ENCODE results near the gene GGTA1.
A peak's percentile ranks its signal among the peaks of the same experiment; 100 is the strongest.

GGTA1 gene

DNA sequence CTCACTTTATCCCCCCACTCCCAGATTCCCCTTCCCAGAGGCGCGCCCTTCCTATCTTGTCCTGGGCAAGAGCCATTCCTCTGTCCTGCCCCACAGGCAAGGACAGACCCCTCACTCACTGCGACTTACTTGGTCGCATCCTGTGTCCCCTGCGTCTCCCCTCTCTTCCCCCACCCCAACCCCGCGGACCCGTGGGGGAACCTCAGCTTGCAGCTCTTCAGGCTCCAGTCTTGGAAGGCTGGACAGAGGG lies 542 bp downstream of the GGTA1 start:
- Histone ChIP-seq H3K4me3 (ENCODE audit: low read depth, low read length, poor library complexity, severe bottlenecking) (no peak overlapping the region), H3K9me3 (ENCODE audit: low read length) (no peaks in the 10 kb centered on the region), H2AFZ (ENCODE audit: low read length) (no peak overlapping the region), H3K9me2 (ENCODE audit: low read depth, low read length) (no peaks in the 10 kb centered on the region), H3F3A (ENCODE audit: insufficient read depth, low read length) (no peaks in the 10 kb centered on the region), H3K36me3 (ENCODE audit: insufficient read depth, low read length) (no peaks in the 10 kb centered on the region), H3K4me2 (ENCODE audit: low read length) (no peak overlapping the region), H3K27ac (ENCODE audit: low read depth, low read length, poor library complexity, severe bottlenecking) (no peak overlapping the region), H3K79me2 (ENCODE audit: insufficient read depth, low read length) (no peaks in the 10 kb centered on the region), H3K9ac (ENCODE audit: low read length) (no peak overlapping the region), H3K27me3 (ENCODE audit: insufficient read depth, low read length) (peaks cover 16% of the 10 kb centered on the region; the same call in 1 of the 2 replicates), H3K4me1 (ENCODE audit: insufficient read depth, low read length, severe bottlenecking) (no peaks in the 10 kb centered on the region), H4K20me1 (ENCODE audit: insufficient read depth, low read length) (no peaks in the 10 kb centered on the region)
- no peak for TF ChIP-seq EZH2 (IDR thresholded peaks at IDR 0.05; ENCODE audit: borderline replicate concordance, low read length)

DNA sequence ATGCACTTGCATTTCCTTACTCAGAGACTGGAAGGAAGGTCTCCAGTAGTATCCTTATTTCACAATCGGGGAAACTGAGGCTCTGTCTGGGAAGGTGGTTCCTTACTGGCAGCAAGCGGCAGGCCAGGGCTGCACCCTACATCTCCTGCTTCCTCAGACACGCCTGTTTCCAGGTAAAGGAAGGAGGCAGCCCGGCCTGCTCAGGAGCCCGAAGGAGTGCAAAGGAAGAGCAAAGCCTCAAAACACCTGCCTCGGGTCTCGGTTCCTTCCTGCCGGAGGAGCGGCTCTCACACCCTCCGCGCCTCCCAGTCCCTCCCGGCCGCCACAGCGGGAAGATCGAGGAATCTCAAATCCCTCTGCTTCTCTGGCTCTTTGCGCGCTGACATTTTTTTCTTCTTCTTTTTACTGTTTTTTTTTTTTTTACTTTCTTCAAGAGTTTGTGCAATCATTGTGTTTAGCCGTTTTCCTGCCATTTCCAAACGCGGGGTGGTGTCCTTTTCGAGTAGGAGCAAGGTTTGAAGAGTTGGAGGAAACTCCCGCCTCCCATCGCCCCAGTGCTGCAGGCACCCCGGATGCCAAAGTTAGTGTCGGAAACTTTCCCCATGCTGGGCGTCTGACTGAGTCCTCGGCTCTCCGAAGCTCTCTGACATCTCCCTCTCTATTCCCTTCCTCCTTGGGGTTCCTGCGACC lies 1.0 kb downstream of the GGTA1 start:
- H3K27ac ChIP-seq (ENCODE audit: low read depth, low read length, poor library complexity, severe bottlenecking) = no peak overlapping the region
- no peaks in the 10 kb centered on the region for H4K20me1 ChIP-seq (ENCODE audit: insufficient read depth, low read length)
- no peak overlapping the region for H3K9ac ChIP-seq (ENCODE audit: low read length)
- H3K4me1 ChIP-seq (ENCODE audit: insufficient read depth, low read length, severe bottlenecking) = no peaks in the 10 kb centered on the region
- H2AFZ ChIP-seq (ENCODE audit: low read length) = no peak overlapping the region
- TF ChIP-seq, protein P1, sequence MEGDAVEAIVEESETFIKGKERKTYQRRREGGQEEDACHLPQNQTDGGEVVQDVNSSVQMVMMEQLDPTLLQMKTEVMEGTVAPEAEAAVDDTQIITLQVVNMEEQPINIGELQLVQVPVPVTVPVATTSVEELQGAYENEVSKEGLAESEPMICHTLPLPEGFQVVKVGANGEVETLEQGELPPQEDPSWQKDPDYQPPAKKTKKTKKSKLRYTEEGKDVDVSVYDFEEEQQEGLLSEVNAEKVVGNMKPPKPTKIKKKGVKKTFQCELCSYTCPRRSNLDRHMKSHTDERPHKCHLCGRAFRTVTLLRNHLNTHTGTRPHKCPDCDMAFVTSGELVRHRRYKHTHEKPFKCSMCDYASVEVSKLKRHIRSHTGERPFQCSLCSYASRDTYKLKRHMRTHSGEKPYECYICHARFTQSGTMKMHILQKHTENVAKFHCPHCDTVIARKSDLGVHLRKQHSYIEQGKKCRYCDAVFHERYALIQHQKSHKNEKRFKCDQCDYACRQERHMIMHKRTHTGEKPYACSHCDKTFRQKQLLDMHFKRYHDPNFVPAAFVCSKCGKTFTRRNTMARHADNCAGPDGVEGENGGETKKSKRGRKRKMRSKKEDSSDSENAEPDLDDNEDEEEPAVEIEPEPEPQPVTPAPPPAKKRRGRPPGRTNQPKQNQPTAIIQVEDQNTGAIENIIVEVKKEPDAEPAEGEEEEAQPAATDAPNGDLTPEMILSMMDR (IDR thresholded peaks at IDR 0.05; ENCODE audit: low read length) = no peak
- TF ChIP-seq EZH2 (IDR thresholded peaks at IDR 0.05; ENCODE audit: borderline replicate concordance, low read length) = no peak
- H3K4me3 ChIP-seq (ENCODE audit: low read depth, low read length, poor library complexity, severe bottlenecking) = no peak overlapping the region
- H3K4me2 ChIP-seq (ENCODE audit: low read length) = no peak overlapping the region
- H3K27me3 ChIP-seq (ENCODE audit: insufficient read depth, low read length) = peaks cover 16% of the 10 kb centered on the region; the same call in 1 of the 2 replicates
- H3K79me2 ChIP-seq (ENCODE audit: insufficient read depth, low read length) = no peaks in the 10 kb centered on the region
- H3K9me3 ChIP-seq (ENCODE audit: low read length) = no peaks in the 10 kb centered on the region
- H3K9me2 ChIP-seq (ENCODE audit: low read depth, low read length) = no peaks in the 10 kb centered on the region
- H3F3A ChIP-seq (ENCODE audit: insufficient read depth, low read length) = no peaks in the 10 kb centered on the region
- H3K36me3 ChIP-seq (ENCODE audit: insufficient read depth, low read length) = no peaks in the 10 kb centered on the region

DNA sequence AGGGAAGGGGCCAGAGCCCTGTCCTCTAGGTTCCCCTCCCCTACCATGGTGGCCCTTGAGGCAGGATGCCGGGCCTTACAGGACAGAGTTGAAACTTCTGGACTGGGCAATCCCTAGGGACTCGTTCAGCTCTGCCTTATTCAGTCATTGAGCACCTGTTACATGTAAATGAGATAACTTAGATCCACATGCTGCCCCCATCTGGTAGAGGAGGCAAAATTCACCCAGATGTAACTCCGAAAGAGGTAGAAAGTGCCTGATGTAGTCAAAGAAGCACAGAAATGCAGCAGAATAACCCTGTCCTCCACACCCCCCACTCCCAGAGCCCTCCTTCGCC lies 1.5 kb downstream of the GGTA1 start:
- H3K79me2 ChIP-seq (ENCODE audit: insufficient read depth, low read length) = no peaks in the 10 kb centered on the region
- H3K4me3 ChIP-seq (ENCODE audit: low read depth, low read length, poor library complexity, severe bottlenecking) = no peak overlapping the region
- peaks cover 16% of the 10 kb centered on the region; the same call in 1 of the 2 replicates for H3K27me3 ChIP-seq (ENCODE audit: insufficient read depth, low read length)
- H3K27ac ChIP-seq (ENCODE audit: low read depth, low read length, poor library complexity, severe bottlenecking) = no peak overlapping the region
- no peaks in the 10 kb centered on the region for H4K20me1 ChIP-seq (ENCODE audit: insufficient read depth, low read length)
- H3K9me2 ChIP-seq (ENCODE audit: low read depth, low read length) = no peaks in the 10 kb centered on the region
- H3K9ac ChIP-seq (ENCODE audit: low read length) = no peak overlapping the region
- no peaks in the 10 kb centered on the region for H3K36me3 ChIP-seq (ENCODE audit: insufficient read depth, low read length)
- H3F3A ChIP-seq (ENCODE audit: insufficient read depth, low read length) = no peaks in the 10 kb centered on the region
- no peak overlapping the region for H2AFZ ChIP-seq (ENCODE audit: low read length)
- H3K4me1 ChIP-seq (ENCODE audit: insufficient read depth, low read length, severe bottlenecking) = no peaks in the 10 kb centered on the region
- H3K4me2 ChIP-seq (ENCODE audit: low read length) = no peak overlapping the region
- TF ChIP-seq, protein P1 (IDR thresholded peaks at IDR 0.05; ENCODE audit: low read length) = peak; percentile 78
- TF ChIP-seq EZH2 (IDR thresholded peaks at IDR 0.05; ENCODE audit: borderline replicate concordance, low read length) = no peak
- H3K9me3 ChIP-seq (ENCODE audit: low read length) = no peaks in the 10 kb centered on the region

DNA sequence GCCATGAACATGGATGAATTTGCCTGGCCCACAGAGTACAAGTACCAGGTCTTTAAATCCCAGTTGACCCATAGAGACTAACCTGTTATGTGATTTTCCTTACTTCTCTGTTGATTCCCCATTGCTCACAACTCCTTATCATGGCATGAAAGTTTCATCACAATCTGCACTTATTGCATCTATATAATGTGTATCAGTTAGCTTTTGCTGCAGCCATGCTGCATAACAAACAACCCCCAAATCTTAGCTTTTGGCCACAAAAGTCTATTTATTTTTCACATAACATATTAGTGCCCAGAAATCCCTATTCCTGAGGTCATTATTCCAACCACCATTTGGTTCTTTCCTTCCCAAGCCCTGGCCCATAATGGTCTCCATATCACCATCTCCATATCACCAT lies 3.7 kb downstream of the GGTA1 start:
- peaks cover 16% of the 10 kb centered on the region; the same call in 1 of the 2 replicates for H3K27me3 ChIP-seq (ENCODE audit: insufficient read depth, low read length)
- no peaks in the 10 kb centered on the region for H3K9me2 ChIP-seq (ENCODE audit: low read depth, low read length)
- no peaks in the 10 kb centered on the region for H3K9me3 ChIP-seq (ENCODE audit: low read length)
- no peak overlapping the region for H2AFZ ChIP-seq (ENCODE audit: low read length)
- no peak for TF ChIP-seq EZH2 (IDR thresholded peaks at IDR 0.05; ENCODE audit: borderline replicate concordance, low read length)
- TF ChIP-seq, protein P1 (IDR thresholded peaks at IDR 0.05; ENCODE audit: low read length) = no peak
- H3K4me1 ChIP-seq (ENCODE audit: insufficient read depth, low read length, severe bottlenecking) = no peaks in the 10 kb centered on the region
- no peaks in the 10 kb centered on the region for H3K36me3 ChIP-seq (ENCODE audit: insufficient read depth, low read length)
- no peaks in the 10 kb centered on the region for H3F3A ChIP-seq (ENCODE audit: insufficient read depth, low read length)
- no peak overlapping the region for H3K9ac ChIP-seq (ENCODE audit: low read length)
- no peaks in the 10 kb centered on the region for H3K79me2 ChIP-seq (ENCODE audit: insufficient read depth, low read length)
- no peak overlapping the region for H3K4me3 ChIP-seq (ENCODE audit: low read depth, low read length, poor library complexity, severe bottlenecking)
- H3K27ac ChIP-seq (ENCODE audit: low read depth, low read length, poor library complexity, severe bottlenecking) = no peak overlapping the region
- no peak overlapping the region for H3K4me2 ChIP-seq (ENCODE audit: low read length)
- no peaks in the 10 kb centered on the region for H4K20me1 ChIP-seq (ENCODE audit: insufficient read depth, low read length)

Measured in OCI-LY1 (cell line).